Liver (tissue), 9 donors: ENCODE results near the gene ZC3H7B. TPM values are rescaled to one million over a fixed set of nuclear protein-coding genes. Genes with fewer than 3 reads are reported as not detected.
A peak's percentile ranks its signal among the peaks of the same experiment; 100 is the strongest.

Experiments used
- DNase-seq: peaks from one replicate; pipeline ENCODE4 v3.0.0-alpha.2; 2017; ENCODE audit warnings: low spot score
- H3K27ac ChIP-seq, 2 donors: one replicate each; pipeline ENCODE4 v1.7.0; 2013; ENCODE audit warnings: inconsistent platforms in 2 of 2, low read length in 2 of 2, control low read depth in 1 of 2, low read depth in 1 of 2, mild to moderate bottlenecking in 1 of 2
- H3K27me3 ChIP-seq, 4 donors: one replicate each; pipeline versions ENCODE4 v1.6.1 to v1.7.0; 2013; ENCODE audit warnings: low read length in 3 of 4, inconsistent platforms in 1 of 4, mild to moderate bottlenecking in 1 of 4, moderate library complexity in 1 of 4; ENCODE audit not compliant: control insufficient read depth in 4 of 4, insufficient read depth in 4 of 4
- H3K36me3 ChIP-seq, 4 donors: one replicate each; pipeline versions ENCODE4 v1.6.1 to v1.7.0; 2013; ENCODE audit warnings: low read length in 3 of 4, mild to moderate bottlenecking in 3 of 4, low read depth in 1 of 4, moderate library complexity in 1 of 4; ENCODE audit not compliant: control insufficient read depth in 4 of 4, insufficient read depth in 3 of 4
- H3K4me1 ChIP-seq, 4 donors: one replicate each; pipeline versions ENCODE4 v1.6.1 to v1.7.0; 2013; ENCODE audit warnings: low read length in 3 of 4, mild to moderate bottlenecking in 3 of 4, moderate library complexity in 1 of 4; ENCODE audit not compliant: control insufficient read depth in 4 of 4, insufficient read depth in 4 of 4
- H3K4me3 ChIP-seq, 3 donors: one replicate each; pipeline versions ENCODE4 v1.6.1 to v1.7.0; 2013; ENCODE audit warnings: low read length in 3 of 3, control low read depth in 1 of 3, low read depth in 1 of 3, mild to moderate bottlenecking in 1 of 3
- H3K9ac ChIP-seq, 2 donors: one replicate each; pipeline ENCODE4 v1.7.0; 2013; ENCODE audit warnings: low read length in 2 of 2, mild to moderate bottlenecking in 2 of 2, moderate library complexity in 2 of 2, control low read depth in 1 of 2, low read depth in 1 of 2
- H3K9me3 ChIP-seq, 4 donors: one replicate each; pipeline versions ENCODE4 v1.6.1 to v1.7.0; 2013; ENCODE audit warnings: low read length in 3 of 4; ENCODE audit not compliant: control insufficient read depth in 4 of 4
- EGR1 ChIP-seq, 2 donors: IDR thresholded peaks; 2 replicates each; pipeline ENCODE4 v1.6.1; 2016 to 2018; ENCODE audit warnings: antibody characterized with exemption in 2 of 2, low read depth in 2 of 2
- FOXA1 ChIP-seq: IDR thresholded peaks from 2 replicates; pipeline ENCODE4 v1.6.1; 2016; ENCODE audit warnings: antibody characterized with exemption
- GABPA ChIP-seq, 2 donors: IDR thresholded peaks in 1 of 2; conservative IDR thresholded peaks in 1 of 2; 2 replicates each; pipeline ENCODE4 v1.6.1; 2016; ENCODE audit warnings: antibody characterized with exemption in 2 of 2, mild to moderate bottlenecking in 1 of 2, moderate library complexity in 1 of 2
- HNF4A ChIP-seq, 2 donors: conservative IDR thresholded peaks; 2 replicates each; pipeline ENCODE4 v1.6.1; 2016; ENCODE audit warnings: antibody characterized with exemption in 2 of 2, mild to moderate bottlenecking in 2 of 2
- HNF4G ChIP-seq: IDR thresholded peaks from 2 replicates; pipeline ENCODE4 v1.6.1; 2016; ENCODE audit warnings: antibody characterized with exemption
- NR2F2 ChIP-seq: IDR thresholded peaks from 2 replicates; pipeline ENCODE4 v1.6.1; 2016; ENCODE audit warnings: antibody characterized with exemption
- RXRA ChIP-seq, 2 donors: IDR thresholded peaks; 2 replicates each; pipeline ENCODE4 v1.6.1; 2017 to 2018; ENCODE audit warnings: antibody characterized with exemption in 2 of 2, mild to moderate bottlenecking in 1 of 2
- SP1 ChIP-seq: IDR thresholded peaks from 2 replicates; pipeline ENCODE4 v1.6.1; 2018; ENCODE audit warnings: antibody characterized with exemption, mild to moderate bottlenecking
- WGBS: extraction: QIAGEN DNeasy Blood & Tissue Kit; methylation state at CpG from one replicate; pipeline ENCODE4 v1.1.7; 2013; 5-methylcytosine and 5-hydroxymethylcytosine counted together
- polyA plus RNA-seq, 2 donors: library from polyadenylated mRNA; stranded (reverse) in 1 of 2; unstranded in 1 of 2; fragments of 200-250 nt in 1 of 2; fragments of >200 nt in 1 of 2; fragmentation: Nextera tagmentation in 1 of 2; extraction: Ambion mirVana in 1 of 2; gene quantifications; one replicate each; pipeline versions ENCODE4 v1.2.1 to v1.2.3, GENCODE V29; 2013 to 2015
- total RNA-seq, 2 donors: library from RNA; depleted of rRNA; stranded (reverse); fragments of >200 nt; gene quantifications; one replicate each; pipeline ENCODE4 v1.2.3, GENCODE V29; 2014
- TF ChIP-seq, protein P1 (sequence below): IDR thresholded peaks from 2 replicates; pipeline ENCODE4 v1.6.1; 2016; ENCODE audit warnings: antibody characterized with exemption
- TF ChIP-seq, protein P2 (sequence below): IDR thresholded peaks from 2 replicates; pipeline ENCODE4 v1.6.1; 2016; ENCODE audit warnings: antibody characterized with exemption
- TF ChIP-seq, protein P3 (sequence below): IDR thresholded peaks from 2 replicates; pipeline ENCODE4 v1.6.1; 2016; ENCODE audit warnings: antibody characterized with exemption
- TF ChIP-seq, protein P4 (sequence below): fragments of 150-350 bp; IDR thresholded peaks from 2 replicates; pipeline ENCODE4 v1.5.1; 2017; ENCODE audit warnings: improper control_type of control experiment, low read depth, low read length; ENCODE audit not compliant: missing input control
- TF ChIP-seq, protein P5 (sequence below): IDR thresholded peaks from 2 replicates; pipeline ENCODE4 v1.6.1; 2016; ENCODE audit warnings: antibody characterized with exemption, mild to moderate bottlenecking
- donor health status: healthy.
- donor health status: healthy.
- donor health status: healthy.
- donor health status: healthy.
- donor health status: healthy.

The ZC3H7B gene
- total and polyA plus RNA-seq, 4 donors, result 6.6 to 50.2 (median 26.1) TPM

DNA sequence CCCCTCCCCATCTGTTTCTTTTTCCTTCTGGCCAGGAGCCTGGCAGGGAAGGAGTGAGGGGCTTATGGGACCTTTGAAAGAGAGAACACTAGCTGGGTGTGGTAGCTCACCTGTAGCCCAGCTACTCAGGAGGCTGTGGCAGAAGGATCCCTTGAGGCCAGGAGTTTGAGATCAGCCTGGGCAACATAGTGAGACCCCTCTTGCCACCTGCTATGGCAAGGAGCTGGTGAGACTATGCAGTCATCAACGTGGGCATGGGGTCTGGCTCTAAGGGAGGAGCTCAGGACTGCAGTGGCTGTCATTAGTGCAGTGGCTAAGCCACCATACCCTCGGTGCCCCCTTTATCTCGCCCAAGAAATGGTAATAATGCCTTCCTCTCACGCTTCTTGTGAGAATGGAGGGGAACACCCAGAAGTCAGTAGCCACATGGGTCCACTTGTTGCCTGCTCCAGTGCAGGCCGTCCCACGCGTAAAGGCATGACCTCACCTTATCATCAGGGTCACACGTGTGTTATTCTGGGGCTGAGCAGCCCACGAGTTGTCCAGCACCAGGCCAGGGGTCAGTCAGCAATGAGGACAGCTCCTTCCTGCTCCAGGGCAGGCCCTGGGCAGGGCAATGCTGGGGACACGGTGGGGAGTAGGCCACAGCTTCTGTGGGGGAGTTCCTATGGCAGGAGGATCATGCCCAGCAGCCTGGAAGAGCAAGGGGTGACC, 52.7 kb downstream of the ZC3H7B start:
- TF ChIP-seq HNF4A (conservative IDR thresholded peaks at IDR 0.05) (peak in 1 of 2 donors; percentile 40), RXRA (IDR thresholded peaks at IDR 0.05) (peak; percentile 36 to 61), EGR1 (IDR thresholded peaks at IDR 0.05; ENCODE audit: low read depth in 2 of 2) (no peak), SP1 (no peak)
- H3K4me3 ChIP-seq, result no peak overlapping the region
- H3K27me3 ChIP-seq, result no peaks in the 10 kb centered on the region
- peaks cover 21 to 87% (median 37%) of the 10 kb centered on the region in 4 donors for H3K36me3 ChIP-seq
- H3K27ac ChIP-seq, result peak overlapping the region in 1 of 2 donors; percentile 65
- H3K9ac ChIP-seq, result peak overlapping the region in 1 of 2 donors; percentile 7
- H3K9me3 ChIP-seq, result no peaks in the 10 kb centered on the region
- 53% methylated on average over 10 of the region's 10 CpGs for WGBS
- H3K4me1 ChIP-seq, result peaks cover 0 to 25% (median 14%) of the 10 kb centered on the region in 4 donors
- no peak for DNase-seq

DNA sequence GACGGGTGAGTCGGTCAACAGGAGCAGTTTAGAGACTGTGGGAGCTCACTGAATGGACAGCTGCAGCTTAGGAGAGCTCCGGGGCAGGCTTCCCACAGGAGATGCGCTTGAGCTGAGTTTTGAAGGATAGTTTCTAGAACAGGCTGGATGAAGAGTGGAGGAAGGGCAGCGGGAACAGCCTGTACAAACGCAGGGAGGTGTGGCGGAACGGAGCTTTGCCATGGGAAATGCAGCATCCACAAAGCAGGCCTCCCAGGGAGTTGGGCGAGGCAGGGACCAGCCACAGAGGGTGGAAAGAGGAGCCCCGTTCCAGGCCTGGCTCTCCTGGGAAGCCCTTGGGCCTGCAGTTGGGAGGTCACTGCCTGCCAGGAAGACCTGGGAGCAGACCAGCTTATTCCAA, 53.7 kb downstream of the ZC3H7B start:
- Histone ChIP-seq H3K27me3 (no peaks in the 10 kb centered on the region), H3K4me1 (peaks cover 0 to 27% (median 16%) of the 10 kb centered on the region in 4 donors), H3K36me3 (peaks cover 15 to 77% (median 36%) of the 10 kb centered on the region in 4 donors), H3K9ac (no peak overlapping the region), H3K9me3 (no peaks in the 10 kb centered on the region), H3K4me3 (no peak overlapping the region), H3K27ac (no peak overlapping the region)
- WGBS, result 85% methylated on average over 10 of the region's 10 CpGs
- no peak for DNase-seq
- TF ChIP-seq, protein P1, sequence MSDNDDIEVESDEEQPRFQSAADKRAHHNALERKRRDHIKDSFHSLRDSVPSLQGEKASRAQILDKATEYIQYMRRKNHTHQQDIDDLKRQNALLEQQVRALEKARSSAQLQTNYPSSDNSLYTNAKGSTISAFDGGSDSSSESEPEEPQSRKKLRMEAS, result no peak
- TF ChIP-seq, protein P2, sequence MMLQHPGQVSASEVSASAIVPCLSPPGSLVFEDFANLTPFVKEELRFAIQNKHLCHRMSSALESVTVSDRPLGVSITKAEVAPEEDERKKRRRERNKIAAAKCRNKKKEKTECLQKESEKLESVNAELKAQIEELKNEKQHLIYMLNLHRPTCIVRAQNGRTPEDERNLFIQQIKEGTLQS, result no peak
- no peak for TF ChIP-seq HNF4G
- no peak for TF ChIP-seq NR2F2
- TF ChIP-seq GABPA (IDR thresholded peaks at IDR 0.05 in 1 of 2, conservative IDR thresholded peaks at IDR 0.05 in 1 of 2), result no peak
- TF ChIP-seq, protein P3, sequence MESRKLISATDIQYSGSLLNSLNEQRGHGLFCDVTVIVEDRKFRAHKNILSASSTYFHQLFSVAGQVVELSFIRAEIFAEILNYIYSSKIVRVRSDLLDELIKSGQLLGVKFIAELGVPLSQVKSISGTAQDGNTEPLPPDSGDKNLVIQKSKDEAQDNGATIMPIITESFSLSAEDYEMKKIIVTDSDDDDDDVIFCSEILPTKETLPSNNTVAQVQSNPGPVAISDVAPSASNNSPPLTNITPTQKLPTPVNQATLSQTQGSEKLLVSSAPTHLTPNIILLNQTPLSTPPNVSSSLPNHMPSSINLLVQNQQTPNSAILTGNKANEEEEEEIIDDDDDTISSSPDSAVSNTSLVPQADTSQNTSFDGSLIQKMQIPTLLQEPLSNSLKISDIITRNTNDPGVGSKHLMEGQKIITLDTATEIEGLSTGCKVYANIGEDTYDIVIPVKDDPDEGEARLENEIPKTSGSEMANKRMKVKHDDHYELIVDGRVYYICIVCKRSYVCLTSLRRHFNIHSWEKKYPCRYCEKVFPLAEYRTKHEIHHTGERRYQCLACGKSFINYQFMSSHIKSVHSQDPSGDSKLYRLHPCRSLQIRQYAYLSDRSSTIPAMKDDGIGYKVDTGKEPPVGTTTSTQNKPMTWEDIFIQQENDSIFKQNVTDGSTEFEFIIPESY, result no peak
- TF ChIP-seq, protein P4, sequence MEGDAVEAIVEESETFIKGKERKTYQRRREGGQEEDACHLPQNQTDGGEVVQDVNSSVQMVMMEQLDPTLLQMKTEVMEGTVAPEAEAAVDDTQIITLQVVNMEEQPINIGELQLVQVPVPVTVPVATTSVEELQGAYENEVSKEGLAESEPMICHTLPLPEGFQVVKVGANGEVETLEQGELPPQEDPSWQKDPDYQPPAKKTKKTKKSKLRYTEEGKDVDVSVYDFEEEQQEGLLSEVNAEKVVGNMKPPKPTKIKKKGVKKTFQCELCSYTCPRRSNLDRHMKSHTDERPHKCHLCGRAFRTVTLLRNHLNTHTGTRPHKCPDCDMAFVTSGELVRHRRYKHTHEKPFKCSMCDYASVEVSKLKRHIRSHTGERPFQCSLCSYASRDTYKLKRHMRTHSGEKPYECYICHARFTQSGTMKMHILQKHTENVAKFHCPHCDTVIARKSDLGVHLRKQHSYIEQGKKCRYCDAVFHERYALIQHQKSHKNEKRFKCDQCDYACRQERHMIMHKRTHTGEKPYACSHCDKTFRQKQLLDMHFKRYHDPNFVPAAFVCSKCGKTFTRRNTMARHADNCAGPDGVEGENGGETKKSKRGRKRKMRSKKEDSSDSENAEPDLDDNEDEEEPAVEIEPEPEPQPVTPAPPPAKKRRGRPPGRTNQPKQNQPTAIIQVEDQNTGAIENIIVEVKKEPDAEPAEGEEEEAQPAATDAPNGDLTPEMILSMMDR, result no peak
- TF ChIP-seq, protein P5, sequence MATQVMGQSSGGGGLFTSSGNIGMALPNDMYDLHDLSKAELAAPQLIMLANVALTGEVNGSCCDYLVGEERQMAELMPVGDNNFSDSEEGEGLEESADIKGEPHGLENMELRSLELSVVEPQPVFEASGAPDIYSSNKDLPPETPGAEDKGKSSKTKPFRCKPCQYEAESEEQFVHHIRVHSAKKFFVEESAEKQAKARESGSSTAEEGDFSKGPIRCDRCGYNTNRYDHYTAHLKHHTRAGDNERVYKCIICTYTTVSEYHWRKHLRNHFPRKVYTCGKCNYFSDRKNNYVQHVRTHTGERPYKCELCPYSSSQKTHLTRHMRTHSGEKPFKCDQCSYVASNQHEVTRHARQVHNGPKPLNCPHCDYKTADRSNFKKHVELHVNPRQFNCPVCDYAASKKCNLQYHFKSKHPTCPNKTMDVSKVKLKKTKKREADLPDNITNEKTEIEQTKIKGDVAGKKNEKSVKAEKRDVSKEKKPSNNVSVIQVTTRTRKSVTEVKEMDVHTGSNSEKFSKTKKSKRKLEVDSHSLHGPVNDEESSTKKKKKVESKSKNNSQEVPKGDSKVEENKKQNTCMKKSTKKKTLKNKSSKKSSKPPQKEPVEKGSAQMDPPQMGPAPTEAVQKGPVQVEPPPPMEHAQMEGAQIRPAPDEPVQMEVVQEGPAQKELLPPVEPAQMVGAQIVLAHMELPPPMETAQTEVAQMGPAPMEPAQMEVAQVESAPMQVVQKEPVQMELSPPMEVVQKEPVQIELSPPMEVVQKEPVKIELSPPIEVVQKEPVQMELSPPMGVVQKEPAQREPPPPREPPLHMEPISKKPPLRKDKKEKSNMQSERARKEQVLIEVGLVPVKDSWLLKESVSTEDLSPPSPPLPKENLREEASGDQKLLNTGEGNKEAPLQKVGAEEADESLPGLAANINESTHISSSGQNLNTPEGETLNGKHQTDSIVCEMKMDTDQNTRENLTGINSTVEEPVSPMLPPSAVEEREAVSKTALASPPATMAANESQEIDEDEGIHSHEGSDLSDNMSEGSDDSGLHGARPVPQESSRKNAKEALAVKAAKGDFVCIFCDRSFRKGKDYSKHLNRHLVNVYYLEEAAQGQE, result no peak
- TF ChIP-seq FOXA1, result no peak
